Astrocyte of the hippocampus (primary cell): Measurements from ENCODE around the gene RICTOR.

Experiments
- DNase-seq: peaks from one replicate; pipeline ENCODE4 v3.0.0; 2011; ENCODE audit warnings: low read depth, low spot score

The RICTOR gene

GRCh38 chr5:38936269-38936668 lies 137.9 kb downstream of the RICTOR start:
- no peak for DNase-seq

GRCh38 chr5:38935437-38935836 lies 138.8 kb downstream of the RICTOR start:
- no peak for DNase-seq

GRCh38 chr5:38932854-38933408 lies 141.3 kb downstream of the RICTOR start:
- no peak for DNase-seq

- no peak for DNase-seq
Observed at GRCh38 chr5:38931731-38932130, 142.5 kb downstream of the RICTOR start.

- DNase-seq = no peak
Observed at GRCh38 chr5:38929838-38930237, 144.4 kb downstream of the RICTOR start.

GRCh38 chr5:38927470-38927869 lies 146.7 kb downstream of the RICTOR start:
- no peak for DNase-seq

- DNase-seq = peak; percentile 35
Observed at GRCh38 chr5:38926121-38926520, 148.1 kb downstream of the RICTOR start.

GRCh38 chr5:38925154-38925925 lies 148.9 kb downstream of the RICTOR start:
- DNase-seq = peak; percentile 75

GRCh38 chr5:38923661-38924451 lies 150.3 kb downstream of the RICTOR start:
- no peak for DNase-seq

- peak; percentile 68 for DNase-seq
Observed at GRCh38 chr5:38922199-38922598, 152.0 kb downstream of the RICTOR start.

- peak; percentile 22 for DNase-seq
Observed at GRCh38 chr5:38921174-38921573, 153.0 kb downstream of the RICTOR start.

- no peak for DNase-seq
Observed at GRCh38 chr5:38916802-38917201, 157.4 kb downstream of the RICTOR start.

GRCh38 chr5:38913714-38914113 lies 160.5 kb downstream of the RICTOR start:
- no peak for DNase-seq

- no peak for DNase-seq
Observed at GRCh38 chr5:38911933-38912332, 162.3 kb downstream of the RICTOR start.

GRCh38 chr5:38906503-38906902 lies 167.7 kb downstream of the RICTOR start:
- DNase-seq = no peak

GRCh38 chr5:38905516-38905915 lies 168.7 kb downstream of the RICTOR start:
- DNase-seq = no peak

- no peak for DNase-seq
Observed at GRCh38 chr5:38899936-38900335, 174.3 kb downstream of the RICTOR start.

- no peak for DNase-seq
Observed at GRCh38 chr5:38896760-38897159, 177.4 kb downstream of the RICTOR start.

- no peak for DNase-seq
Observed at GRCh38 chr5:38892363-38892762, 181.8 kb downstream of the RICTOR start.

- no peak for DNase-seq
Observed at GRCh38 chr5:38891563-38891962, 182.6 kb downstream of the RICTOR start.

GRCh38 chr5:38889424-38889823 lies 184.8 kb downstream of the RICTOR start:
- no peak for DNase-seq

- no peak for DNase-seq
Observed at GRCh38 chr5:38888041-38888440, 186.2 kb downstream of the RICTOR start.
